ENCODE data around the gene TMEM167B. TPM values are rescaled to one million over a fixed set of nuclear protein-coding genes. Genes with fewer than 3 reads are reported as not detected.
A peak's percentile ranks its signal among the peaks of the same experiment; 100 is the strongest.
"Not testable (repeated sequence)": the region's sequence is repeated elsewhere in the genome, so short reads cannot be mapped to it uniquely, and the experiment has no call there.

The TMEM167B gene
- total RNA-seq, 1 experiment from 2014 or later, result 30.2 TPM

DNA sequence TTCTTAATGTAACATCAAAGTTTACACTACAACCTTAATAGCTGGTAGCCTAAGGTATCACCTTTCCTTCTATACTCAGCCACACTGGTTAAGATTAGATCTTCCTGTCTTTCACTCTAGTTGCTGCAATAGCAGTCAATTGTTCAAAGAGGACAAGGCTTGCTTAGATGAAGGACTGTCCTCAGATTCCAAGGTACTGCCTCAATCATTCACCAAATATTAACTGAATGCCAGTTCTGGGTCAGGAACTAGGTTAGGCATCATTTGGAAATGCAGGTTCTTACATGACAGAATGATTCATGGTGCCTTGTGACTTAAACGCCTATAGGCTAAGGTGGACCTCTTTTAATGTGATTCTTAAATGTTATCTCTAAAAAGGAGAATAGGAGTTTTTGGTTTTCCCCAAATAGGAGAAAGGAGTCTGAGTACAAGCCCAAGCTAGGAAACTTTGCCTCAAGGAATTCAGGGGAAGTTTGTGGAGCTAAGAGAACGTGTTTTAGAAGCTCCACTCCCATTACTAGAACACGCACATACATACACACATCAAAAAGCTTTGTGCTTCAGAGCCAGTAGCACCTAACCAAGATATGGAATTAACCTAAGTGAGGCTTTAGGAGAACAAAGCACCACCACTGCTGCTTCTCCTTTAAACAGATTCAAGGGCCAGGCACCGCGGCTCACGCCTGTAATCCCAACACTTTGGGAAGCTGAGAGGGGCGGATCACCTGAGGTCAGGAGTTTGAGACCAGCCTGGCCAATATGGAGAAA lies 40.2 kb upstream of the TMEM167B start:
- Mint-ChIP-seq H3K27me3 (ENCODE audit: insufficient read depth, unreplicated experiment) (no peaks in the 10 kb centered on the region), H3K9me3 (ENCODE audit: unreplicated experiment) (no peaks in the 10 kb centered on the region), H3K4me3 (ENCODE audit: unreplicated experiment) (no peak overlapping the region), H3K36me3 (ENCODE audit: insufficient read depth, unreplicated experiment) (no peaks in the 10 kb centered on the region), H3K27ac (ENCODE audit: low read depth, unreplicated experiment) (peak overlapping the region; percentile 13), H3K4me1 (ENCODE audit: insufficient read depth, unreplicated experiment) (peaks cover 9% of the 10 kb centered on the region)
- TF ChIP-seq, protein P1, sequence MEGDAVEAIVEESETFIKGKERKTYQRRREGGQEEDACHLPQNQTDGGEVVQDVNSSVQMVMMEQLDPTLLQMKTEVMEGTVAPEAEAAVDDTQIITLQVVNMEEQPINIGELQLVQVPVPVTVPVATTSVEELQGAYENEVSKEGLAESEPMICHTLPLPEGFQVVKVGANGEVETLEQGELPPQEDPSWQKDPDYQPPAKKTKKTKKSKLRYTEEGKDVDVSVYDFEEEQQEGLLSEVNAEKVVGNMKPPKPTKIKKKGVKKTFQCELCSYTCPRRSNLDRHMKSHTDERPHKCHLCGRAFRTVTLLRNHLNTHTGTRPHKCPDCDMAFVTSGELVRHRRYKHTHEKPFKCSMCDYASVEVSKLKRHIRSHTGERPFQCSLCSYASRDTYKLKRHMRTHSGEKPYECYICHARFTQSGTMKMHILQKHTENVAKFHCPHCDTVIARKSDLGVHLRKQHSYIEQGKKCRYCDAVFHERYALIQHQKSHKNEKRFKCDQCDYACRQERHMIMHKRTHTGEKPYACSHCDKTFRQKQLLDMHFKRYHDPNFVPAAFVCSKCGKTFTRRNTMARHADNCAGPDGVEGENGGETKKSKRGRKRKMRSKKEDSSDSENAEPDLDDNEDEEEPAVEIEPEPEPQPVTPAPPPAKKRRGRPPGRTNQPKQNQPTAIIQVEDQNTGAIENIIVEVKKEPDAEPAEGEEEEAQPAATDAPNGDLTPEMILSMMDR (IDR thresholded peaks at IDR 0.05; ENCODE audit: unreplicated experiment), result no peak
- DNase-seq (ENCODE audit: unreplicated experiment), result peak; percentile 28
- BruUV-seq (replicated peaks), result no TSS peak
- ChIA-PET CTCF (interaction anchor here (0.9 to 1.3 kb wide), 3 partner anchors 8 to 49 kb away, joined by 3 to 5 read pairs (median 5); no protein-coding TSS in a partner anchor), POLR2A (interaction anchor here (0.8 to 2.0 kb wide), 8 partner anchors 8 to 49 kb away, joined by 3 to 7 read pairs (median 3); partner anchors contain the start of genes TAF13 and WDR47)
- intact Hi-C loops (cut with micrococcal nuclease), result no loop called here

DNA sequence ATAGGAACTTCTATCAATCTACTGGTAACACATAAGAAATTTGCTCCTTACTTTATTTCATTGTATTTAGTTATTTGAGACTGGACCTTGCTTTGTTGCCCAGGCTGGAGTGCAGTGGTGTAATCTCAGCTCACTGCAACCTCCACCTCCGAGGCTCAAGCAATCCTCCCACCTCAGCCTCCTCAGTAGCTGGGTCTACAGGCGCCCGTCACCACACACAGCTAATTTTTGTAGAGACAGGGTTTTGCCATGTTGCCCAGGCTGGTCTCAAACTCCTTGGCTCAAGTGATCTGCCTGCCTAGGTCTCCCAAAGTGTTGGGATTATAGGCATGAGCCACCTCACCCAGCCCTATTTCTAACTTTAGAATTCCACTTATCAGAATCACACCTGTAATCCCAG lies 38.4 kb upstream of the TMEM167B start:
- POLR2A ChIA-PET, result interaction anchor here (1.0 kb wide), 1 partner anchor 10 kb away, joined by 3 read pairs; the partner anchor contains the start of gene WDR47
- intact Hi-C loops (cut with micrococcal nuclease); H3K4me3 Mint-ChIP-seq (ENCODE audit: unreplicated experiment); CTCF ChIA-PET; H3K27ac Mint-ChIP-seq (ENCODE audit: low read depth, unreplicated experiment); BruUV-seq (replicated peaks); H3K9me3 Mint-ChIP-seq (ENCODE audit: unreplicated experiment); H3K36me3 Mint-ChIP-seq (ENCODE audit: insufficient read depth, unreplicated experiment); DNase-seq (ENCODE audit: unreplicated experiment); H3K27me3 Mint-ChIP-seq (ENCODE audit: insufficient read depth, unreplicated experiment): not testable (repeated sequence)
- peaks cover 14% of the 10 kb centered on the region for H3K4me1 Mint-ChIP-seq (ENCODE audit: insufficient read depth, unreplicated experiment)

DNA sequence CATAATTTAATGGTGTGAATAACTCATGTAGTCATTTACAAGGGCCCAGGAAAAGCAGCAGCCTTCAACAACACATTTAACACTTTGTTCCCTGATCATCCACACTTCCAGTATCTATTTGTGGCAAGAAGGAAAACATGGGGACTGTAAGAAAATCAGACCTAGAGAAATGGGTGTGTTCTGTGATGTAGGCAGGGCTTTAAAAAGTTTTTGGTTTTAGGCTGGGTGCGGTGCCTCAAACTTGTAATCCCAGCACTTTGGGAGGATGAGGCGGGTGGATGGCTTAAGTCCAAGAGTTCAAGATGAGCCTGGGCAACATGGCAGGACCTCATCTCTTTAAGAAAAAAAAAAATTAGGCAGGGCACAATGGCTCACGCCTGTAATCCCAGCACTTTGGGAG lies 34.5 kb upstream of the TMEM167B start:
- H3K27ac Mint-ChIP-seq (ENCODE audit: low read depth, unreplicated experiment), result no peak overlapping the region
- no peaks in the 10 kb centered on the region for H3K36me3 Mint-ChIP-seq (ENCODE audit: insufficient read depth, unreplicated experiment)
- no TSS peak for BruUV-seq (replicated peaks)
- no peak overlapping the region for H3K4me3 Mint-ChIP-seq (ENCODE audit: unreplicated experiment)
- H3K9me3 Mint-ChIP-seq (ENCODE audit: unreplicated experiment), result no peaks in the 10 kb centered on the region
- TF ChIP-seq, protein P1 (IDR thresholded peaks at IDR 0.05; ENCODE audit: unreplicated experiment), result no peak
- intact Hi-C loops (cut with micrococcal nuclease), result no loop called here
- H3K27me3 Mint-ChIP-seq (ENCODE audit: insufficient read depth, unreplicated experiment), result no peaks in the 10 kb centered on the region
- ChIA-PET POLR2A (interaction anchor here (0.6 to 1.0 kb wide), 3 partner anchors 13 to 210 kb away, joined by 3 to 4 read pairs (median 3); no protein-coding TSS in a partner anchor), CTCF (interaction anchor here (0.6 kb wide), 1 partner anchor 9 kb away, joined by 4 read pairs; no protein-coding TSS in a partner anchor)
- H3K4me1 Mint-ChIP-seq (ENCODE audit: insufficient read depth, unreplicated experiment), result peaks cover 7% of the 10 kb centered on the region
- no peak for DNase-seq (ENCODE audit: unreplicated experiment)

DNA sequence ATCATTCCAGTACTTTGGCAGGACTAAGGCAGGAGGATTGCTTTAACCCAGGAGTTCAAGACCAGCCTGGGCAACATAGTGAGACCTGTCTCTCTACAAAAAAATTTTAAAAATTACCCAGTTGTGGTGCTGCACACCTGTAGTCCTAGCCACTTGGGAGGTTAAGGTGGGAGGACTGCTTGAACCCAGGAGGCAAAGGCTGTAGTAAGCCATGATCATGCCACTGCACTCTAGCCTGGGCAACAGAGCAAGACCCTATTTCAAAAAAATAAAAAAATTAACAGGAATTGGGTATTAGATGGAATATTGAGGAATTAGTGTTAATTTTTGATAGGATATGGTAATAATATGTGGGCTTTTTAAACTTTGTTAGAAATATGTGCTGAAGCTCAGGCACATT lies 31.5 kb upstream of the TMEM167B start:
- intact Hi-C loops (cut with micrococcal nuclease), result no loop called here
- no peak overlapping the region for H3K27ac Mint-ChIP-seq (ENCODE audit: low read depth, unreplicated experiment)
- TF ChIP-seq, protein P1 (IDR thresholded peaks at IDR 0.05; ENCODE audit: unreplicated experiment), result no peak
- BruUV-seq (replicated peaks), result no TSS peak
- ChIA-PET POLR2A (interaction anchor here (1.1 to 1.3 kb wide), 2 partner anchors 19 to 32 kb away, joined by 3 to 4 read pairs; partner anchors contain the start of gene TMEM167B), CTCF (interaction anchor here (2.4 kb wide), 1 partner anchor 40 kb away, joined by 11 read pairs; no protein-coding TSS in a partner anchor)
- H3K4me3 Mint-ChIP-seq (ENCODE audit: unreplicated experiment), result no peak overlapping the region
- no peaks in the 10 kb centered on the region for H3K9me3 Mint-ChIP-seq (ENCODE audit: unreplicated experiment)
- H3K27me3 Mint-ChIP-seq (ENCODE audit: insufficient read depth, unreplicated experiment), result no peaks in the 10 kb centered on the region
- DNase-seq (ENCODE audit: unreplicated experiment), result no peak
- peaks cover 17% of the 10 kb centered on the region for H3K36me3 Mint-ChIP-seq (ENCODE audit: insufficient read depth, unreplicated experiment)
- H3K4me1 Mint-ChIP-seq (ENCODE audit: insufficient read depth, unreplicated experiment), result peaks cover 7% of the 10 kb centered on the region

All from MCF 10A (cell line).